Mesendoderm (in vitro differentiated cells): ENCODE measurements around the gene ICA1L.

Experiments
- DNase-seq: peaks from one replicate; pipeline ENCODE4 v3.0.0; 2013
- H2AK5ac ChIP-seq: 2 replicates; pipeline ENCODE4 v1.6.1; 2013; ENCODE audit warnings: low read length, inconsistent platforms
- H2BK120ac ChIP-seq: 2 replicates; pipeline ENCODE4 v1.6.1; 2013; ENCODE audit warnings: low read depth, mild to moderate bottlenecking, low read length, moderate library complexity, mixed read lengths
- H2BK15ac ChIP-seq: replicated peaks from 2 replicates; pipeline ENCODE4 v1.6.1; 2013; ENCODE audit warnings: low read depth, mild to moderate bottlenecking, moderate library complexity
- H2BK5ac ChIP-seq: 2 replicates; pipeline ENCODE4 v1.6.1; 2013; ENCODE audit warnings: low read length, inconsistent platforms
- H3K18ac ChIP-seq: 2 replicates; pipeline ENCODE4 v1.6.1; 2013; ENCODE audit warnings: mild to moderate bottlenecking, low read length, mixed read lengths
- H3K23ac ChIP-seq: one replicate; pipeline ENCODE4 v1.6.1; 2013; ENCODE audit warnings: low read length
- H3K27ac ChIP-seq: 2 replicates; pipeline ENCODE4 v1.5.1; 2013; ENCODE audit warnings: low read depth, mild to moderate bottlenecking, inconsistent platforms, low read length, moderate library complexity
- H3K27me3 ChIP-seq: 2 replicates; pipeline ENCODE4 v1.6.1; 2013; ENCODE audit warnings: low read length, control low read depth, mild to moderate bottlenecking, inconsistent platforms; ENCODE audit not compliant: insufficient read depth, poor library complexity
- H3K36me3 ChIP-seq: 2 replicates; pipeline ENCODE4 v1.6.1; 2013; ENCODE audit warnings: low read length, inconsistent platforms; ENCODE audit not compliant: control insufficient read depth, insufficient read depth
- H3K4ac ChIP-seq: one replicate; pipeline ENCODE4 v1.6.1; 2013; ENCODE audit warnings: low read depth, mild to moderate bottlenecking, low read length, moderate library complexity
- H3K4me1 ChIP-seq: 2 replicates; pipeline ENCODE4 v1.6.1; 2013; ENCODE audit warnings: low read depth, low read length, inconsistent platforms; ENCODE audit not compliant: control insufficient read depth
- H3K4me2 ChIP-seq: 2 replicates; pipeline ENCODE4 v1.6.1; 2013; ENCODE audit warnings: low read length
- H3K4me3 ChIP-seq: 2 replicates; pipeline ENCODE4 v1.5.1; 2013; ENCODE audit warnings: mild to moderate bottlenecking, low read length
- H3K56ac ChIP-seq: one replicate; pipeline ENCODE4 v1.6.1; 2013; ENCODE audit warnings: low read length
- H3K79me1 ChIP-seq: 2 replicates; pipeline ENCODE4 v1.6.1; 2013; ENCODE audit warnings: low read length, inconsistent platforms
- H3K79me2 ChIP-seq: 2 replicates; pipeline ENCODE4 v1.6.1; 2013; ENCODE audit warnings: mild to moderate bottlenecking, low read length; ENCODE audit not compliant: control insufficient read depth, insufficient read depth
- H3K9ac ChIP-seq: 2 replicates; pipeline ENCODE4 v1.6.1; 2013; ENCODE audit warnings: low read length, inconsistent platforms
- H4K5ac ChIP-seq: one replicate; pipeline ENCODE4 v1.6.1; 2013; ENCODE audit warnings: low read length
- H4K8ac ChIP-seq: one replicate; pipeline ENCODE4 v1.6.1; 2013; ENCODE audit warnings: low read depth, mild to moderate bottlenecking, control low read depth, low read length, moderate library complexity
- WGBS: extraction: QIAGEN DNeasy Blood & Tissue Kit; methylation state at CpG from one replicate; pipeline ENCODE4 v1.1.7; 2013; ENCODE audit warnings: low lambda C conversion rate, missing lambda C conversion rate; ENCODE audit not compliant: insufficient coverage; ENCODE audit errors: extremely low coverage; 5-methylcytosine and 5-hydroxymethylcytosine counted together

ICA1L gene

GRCh38 chr2:202754936-202755335, 116.6 kb downstream of the ICA1L start:
- Histone ChIP-seq H3K9ac (no peak overlapping the region), H3K4ac (no peak overlapping the region), H3K27me3 (no peaks in the 10 kb centered on the region), H4K5ac (no peak overlapping the region), H4K8ac (no peak overlapping the region), H2BK120ac (no peak overlapping the region), H3K4me2 (no peak overlapping the region), H3K79me1 (no peaks in the 10 kb centered on the region), H3K79me2 (no peaks in the 10 kb centered on the region), H3K4me3 (no peak overlapping the region), H2AK5ac (no peak overlapping the region), H2BK15ac (no peak overlapping the region), H2BK5ac (no peak overlapping the region), H3K4me1 (no peaks in the 10 kb centered on the region), H3K36me3 (no peaks in the 10 kb centered on the region), H3K56ac (no peak overlapping the region), H3K23ac (no peak overlapping the region), H3K18ac (no peak overlapping the region), H3K27ac (no peak overlapping the region)
- WGBS: no CpG with 5 or more reads among the region's 6 CpGs
- DNase-seq: no peak

- Histone ChIP-seq H3K4me1 (no peaks in the 10 kb centered on the region), H3K9ac (no peak overlapping the region), H3K27me3 (no peaks in the 10 kb centered on the region), H3K36me3 (no peaks in the 10 kb centered on the region), H2BK15ac (no peak overlapping the region), H3K79me1 (no peaks in the 10 kb centered on the region), H3K4me3 (no peak overlapping the region), H3K56ac (no peak overlapping the region), H4K8ac (no peak overlapping the region), H2BK120ac (no peak overlapping the region), H3K4me2 (no peak overlapping the region), H3K23ac (no peak overlapping the region), H2AK5ac (no peak overlapping the region), H3K18ac (no peak overlapping the region), H3K79me2 (no peaks in the 10 kb centered on the region), H3K4ac (no peak overlapping the region), H4K5ac (no peak overlapping the region), H2BK5ac (no peak overlapping the region), H3K27ac (no peak overlapping the region)
- no peak for DNase-seq
- no CpG with 5 or more reads among the region's 2 CpGs for WGBS
These were observed 119.5 kb downstream of the ICA1L start for GRCh38 chr2:202752071-202752470.

DNA sequence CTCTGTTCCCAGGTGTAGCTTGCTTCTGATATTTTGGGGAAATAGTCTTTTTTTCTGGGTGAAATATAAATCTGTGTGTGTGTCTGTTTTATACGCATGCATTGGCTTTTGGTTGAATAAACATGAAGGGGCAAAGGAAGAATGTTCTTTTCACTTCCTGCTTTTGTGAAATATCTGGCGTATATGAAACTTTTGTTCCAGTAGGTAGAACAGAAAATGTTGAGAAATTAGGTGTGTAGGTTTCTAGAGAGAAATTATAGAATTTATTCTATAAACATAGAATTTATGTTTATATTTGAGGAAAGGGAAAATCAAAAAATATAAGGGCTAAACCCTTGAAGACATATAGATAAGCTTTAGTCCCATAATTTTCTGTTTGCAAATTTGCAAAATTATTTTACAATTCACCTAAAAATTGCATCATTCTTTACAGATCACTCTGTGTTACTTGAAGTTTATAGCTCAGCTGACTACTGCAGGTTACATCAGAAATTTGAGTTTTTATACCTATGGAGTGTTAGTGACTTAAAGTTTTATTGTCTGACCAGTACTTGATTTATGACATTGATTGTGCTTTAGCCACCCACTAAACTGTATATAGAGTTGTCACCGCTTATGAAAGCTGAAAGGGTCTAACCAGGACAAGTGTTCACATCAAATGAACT, 120.7 kb downstream of the ICA1L start:
- Histone ChIP-seq H3K27me3 (no peaks in the 10 kb centered on the region), H3K18ac (no peak overlapping the region), H2AK5ac (no peak overlapping the region), H3K4me1 (no peaks in the 10 kb centered on the region), H3K4me3 (no peak overlapping the region), H2BK5ac (no peak overlapping the region), H3K79me1 (no peaks in the 10 kb centered on the region), H4K8ac (no peak overlapping the region), H2BK120ac (no peak overlapping the region), H3K23ac (no peak overlapping the region), H3K79me2 (no peaks in the 10 kb centered on the region), H3K4me2 (no peak overlapping the region), H3K56ac (no peak overlapping the region), H3K9ac (no peak overlapping the region), H2BK15ac (no peak overlapping the region), H3K4ac (no peak overlapping the region), H4K5ac (no peak overlapping the region), H3K27ac (no peak overlapping the region), H3K36me3 (no peaks in the 10 kb centered on the region)
- WGBS: no CpG with 5 or more reads among the region's 3 CpGs
- DNase-seq: no peak

DNA sequence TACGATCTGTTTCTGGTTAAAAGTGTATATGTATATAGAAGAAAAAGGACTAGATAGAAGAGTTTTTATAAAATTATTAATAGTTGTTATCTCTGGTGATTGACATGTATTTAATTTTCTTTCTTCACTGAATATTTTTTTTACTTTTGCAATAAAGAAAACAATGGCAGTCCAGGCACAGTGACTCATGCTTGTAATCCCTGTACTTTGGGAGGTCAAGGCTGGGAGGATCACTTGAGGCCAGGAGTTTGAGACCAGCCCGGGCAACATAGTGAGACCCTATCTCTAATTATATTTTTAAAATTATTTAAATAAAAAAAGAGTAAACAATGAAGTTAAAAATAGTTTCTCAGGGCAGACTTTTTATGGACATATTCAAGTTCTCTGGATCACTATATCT, 122.1 kb downstream of the ICA1L start:
- Histone ChIP-seq H3K4me3 (no peak overlapping the region), H4K8ac (no peak overlapping the region), H3K4ac (no peak overlapping the region), H3K27ac (no peak overlapping the region), H2AK5ac (no peak overlapping the region), H3K23ac (no peak overlapping the region), H3K4me1 (no peaks in the 10 kb centered on the region), H3K18ac (no peak overlapping the region), H2BK120ac (no peak overlapping the region), H3K79me2 (no peaks in the 10 kb centered on the region), H2BK5ac (no peak overlapping the region), H2BK15ac (no peak overlapping the region), H4K5ac (no peak overlapping the region), H3K27me3 (no peaks in the 10 kb centered on the region), H3K56ac (no peak overlapping the region), H3K9ac (no peak overlapping the region), H3K4me2 (no peak overlapping the region), H3K36me3 (no peaks in the 10 kb centered on the region), H3K79me1 (no peaks in the 10 kb centered on the region)
- no CpG with 5 or more reads among the region's 2 CpGs for WGBS
- DNase-seq: no peak

DNA sequence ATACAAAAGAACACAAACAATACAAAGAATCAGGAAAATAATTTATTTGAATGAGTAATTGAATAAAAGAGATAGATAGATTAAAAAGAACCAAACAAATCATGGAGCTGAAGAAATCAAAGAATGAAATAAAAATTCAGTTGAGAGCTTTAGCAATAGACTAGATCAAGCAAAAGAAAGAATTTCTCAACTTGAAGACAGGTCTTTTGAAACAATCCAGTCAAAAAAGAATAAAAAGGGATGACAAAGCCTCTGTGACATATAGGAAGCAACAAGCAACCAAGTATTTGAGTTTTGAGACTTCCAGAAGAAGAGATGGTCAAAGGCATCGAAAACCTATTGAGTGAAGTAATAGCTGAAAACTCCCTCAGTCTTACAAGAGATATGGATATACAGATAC, 128.0 kb downstream of the ICA1L start:
- no peak overlapping the region for H2BK5ac ChIP-seq

DNA sequence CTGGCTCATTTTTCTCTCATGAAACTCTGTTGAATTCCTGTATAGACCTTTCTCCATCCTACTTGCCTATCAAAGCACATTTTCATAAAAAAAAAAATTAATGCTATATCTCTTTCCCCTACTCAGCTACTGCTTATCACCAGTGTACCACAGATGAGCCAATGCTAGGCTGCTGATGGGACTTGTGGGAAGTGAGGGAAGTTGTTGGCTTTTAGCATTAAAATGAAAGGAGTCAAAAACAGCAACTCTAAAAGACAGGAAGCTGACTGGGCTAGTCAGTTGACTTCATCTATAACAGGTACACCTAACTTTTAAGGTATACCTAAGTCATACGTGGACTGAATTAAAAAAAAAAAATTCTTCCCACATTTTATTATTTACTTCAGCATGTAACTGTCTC, 134.7 kb downstream of the ICA1L start:
- no CpG with 5 or more reads among the region's 1 CpG for WGBS
- Histone ChIP-seq H2BK5ac (no peak overlapping the region), H2BK120ac (no peak overlapping the region), H4K8ac (no peak overlapping the region), H3K79me2 (no peaks in the 10 kb centered on the region), H3K4me2 (no peak overlapping the region), H3K27me3 (no peaks in the 10 kb centered on the region), H3K18ac (no peak overlapping the region), H3K4me3 (no peak overlapping the region), H3K4ac (no peak overlapping the region), H2BK15ac (no peak overlapping the region), H3K4me1 (no peaks in the 10 kb centered on the region), H3K36me3 (no peaks in the 10 kb centered on the region), H3K23ac (no peak overlapping the region), H4K5ac (no peak overlapping the region), H2AK5ac (no peak overlapping the region), H3K27ac (no peak overlapping the region), H3K56ac (no peak overlapping the region), H3K9ac (no peak overlapping the region), H3K79me1 (no peaks in the 10 kb centered on the region)
- no peak for DNase-seq

More for the DNA sequence above, 128.0 kb downstream of the ICA1L start:
- no peak overlapping the region for H4K8ac ChIP-seq
- no CpG with 5 or more reads among the region's 1 CpG for WGBS
- H2AK5ac ChIP-seq: no peak overlapping the region
- no peak overlapping the region for H3K18ac ChIP-seq
- H3K4me3 ChIP-seq: no peak overlapping the region
- no peak overlapping the region for H3K27ac ChIP-seq
- DNase-seq: no peak
- H3K79me1 ChIP-seq: no peaks in the 10 kb centered on the region
- no peaks in the 10 kb centered on the region for H3K36me3 ChIP-seq
- no peak overlapping the region for H3K56ac ChIP-seq
- no peaks in the 10 kb centered on the region for H3K4me1 ChIP-seq
- H3K23ac ChIP-seq: no peak overlapping the region
- no peak overlapping the region for H4K5ac ChIP-seq
- H3K79me2 ChIP-seq: no peaks in the 10 kb centered on the region
- no peak overlapping the region for H3K9ac ChIP-seq
- no peak overlapping the region for H3K4me2 ChIP-seq
- no peak overlapping the region for H2BK15ac ChIP-seq
- H2BK120ac ChIP-seq: no peak overlapping the region
- no peak overlapping the region for H3K4ac ChIP-seq
- no peaks in the 10 kb centered on the region for H3K27me3 ChIP-seq
